Ectodermal cell (in vitro differentiated cells): Measurements from ENCODE around the gene DMXL1.

Experiments
- H3K27ac ChIP-seq: 2 replicates; pipeline ENCODE4 v1.7.0; 2013; ENCODE audit warnings: mild to moderate bottlenecking, low read depth, low read length; ENCODE audit not compliant: insufficient read depth, poor library complexity, severe bottlenecking
- H3K27me3 ChIP-seq: 2 replicates; pipeline ENCODE4 v1.7.0; 2013; ENCODE audit warnings: mild to moderate bottlenecking, low read length; ENCODE audit not compliant: insufficient read depth, control insufficient read depth, poor library complexity, severe bottlenecking
- H3K36me3 ChIP-seq: one replicate; pipeline ENCODE4 v1.7.0; 2013; ENCODE audit warnings: low read length; ENCODE audit not compliant: control insufficient read depth, insufficient read depth
- H3K4me1 ChIP-seq: one replicate; pipeline ENCODE4 v1.7.0; 2013; ENCODE audit warnings: low read length; ENCODE audit not compliant: control insufficient read depth, insufficient read depth
- H3K4me3 ChIP-seq: 2 replicates; pipeline ENCODE4 v1.7.0; 2013; ENCODE audit warnings: low read depth, low read length, control low read depth; ENCODE audit not compliant: insufficient read depth
- H3K9me3 ChIP-seq: 2 replicates; pipeline ENCODE4 v1.7.0; 2013; ENCODE audit warnings: mild to moderate bottlenecking, low read length, moderate library complexity; ENCODE audit not compliant: control insufficient read depth
- WGBS, 2 experiments: methylation state at CpG; one replicate each; pipeline ENCODE4 v1.1.7; 2013; ENCODE audit warnings: missing lambda C conversion rate in 2 of 2; 5-methylcytosine and 5-hydroxymethylcytosine counted together

The DMXL1 gene

GRCh38 chr5:119268387-119269060 lies 197.6 kb downstream of the DMXL1 start:
- H3K9me3 ChIP-seq: no peaks in the 10 kb centered on the region
- H3K27ac ChIP-seq: peak overlapping the region; percentile 44

GRCh38 chr5:119269061-119269944 lies 198.4 kb downstream of the DMXL1 start:
- WGBS, 2 experiments: 5 to 7% methylated on average over 23 to 24 of the region's 24 CpGs
- Histone ChIP-seq H3K36me3 (no peaks in the 10 kb centered on the region), H3K27me3 (no peaks in the 10 kb centered on the region), H3K27ac (peak overlapping the region; percentile 22), H3K9me3 (no peaks in the 10 kb centered on the region), H3K4me3 (peak overlapping the region; percentile 77), H3K4me1 (peaks cover 11% of the 10 kb centered on the region)

More at GRCh38 chr5:119268387-119269060, 197.6 kb downstream of the DMXL1 start:
- WGBS, 2 experiments: 1% methylated on average over 65 of the region's 65 CpGs
- peak overlapping the region; percentile 77 for H3K4me3 ChIP-seq
- H3K27me3 ChIP-seq: no peaks in the 10 kb centered on the region
- H3K4me1 ChIP-seq: peaks cover 8% of the 10 kb centered on the region
- no peaks in the 10 kb centered on the region for H3K36me3 ChIP-seq

GRCh38 chr5:119270121-119270565 lies 199.3 kb downstream of the DMXL1 start:
- 93 to 99% methylated on average over 5 of the region's 5 CpGs for WGBS, 2 experiments
- H3K36me3 ChIP-seq: no peaks in the 10 kb centered on the region
- no peaks in the 10 kb centered on the region for H3K9me3 ChIP-seq
- no peaks in the 10 kb centered on the region for H3K27me3 ChIP-seq
- no peak overlapping the region for H3K4me3 ChIP-seq
- H3K27ac ChIP-seq: no peak overlapping the region
- peaks cover 11% of the 10 kb centered on the region for H3K4me1 ChIP-seq

- Histone ChIP-seq H3K4me1 (peaks cover 11% of the 10 kb centered on the region), H3K27me3 (no peaks in the 10 kb centered on the region), H3K4me3 (no peak overlapping the region), H3K36me3 (no peaks in the 10 kb centered on the region), H3K27ac (no peak overlapping the region), H3K9me3 (no peaks in the 10 kb centered on the region)
- WGBS, 2 experiments: 93 to 94% methylated on average over 6 of the region's 6 CpGs
Observed at GRCh38 chr5:119270960-119271757, 200.3 kb downstream of the DMXL1 start.

- H3K9me3 ChIP-seq: no peaks in the 10 kb centered on the region
- H3K4me1 ChIP-seq: peaks cover 11% of the 10 kb centered on the region
- H3K27ac ChIP-seq: no peak overlapping the region
- 91 to 97% methylated on average over 2 of the region's 2 CpGs for WGBS, 2 experiments
- H3K4me3 ChIP-seq: no peak overlapping the region
- H3K27me3 ChIP-seq: no peaks in the 10 kb centered on the region
- H3K36me3 ChIP-seq: no peaks in the 10 kb centered on the region
Observed at GRCh38 chr5:119271758-119272730, 201.2 kb downstream of the DMXL1 start.

GRCh38 chr5:119273391-119273839 lies 202.5 kb downstream of the DMXL1 start:
- peaks cover 11% of the 10 kb centered on the region for H3K4me1 ChIP-seq
- WGBS, 2 experiments: 76 to 84% methylated on average over 9 of the region's 9 CpGs
- no peaks in the 10 kb centered on the region for H3K36me3 ChIP-seq
- H3K27me3 ChIP-seq: no peaks in the 10 kb centered on the region
- H3K4me3 ChIP-seq: no peak overlapping the region
- no peak overlapping the region for H3K27ac ChIP-seq
- no peaks in the 10 kb centered on the region for H3K9me3 ChIP-seq

GRCh38 chr5:119274030-119274766 lies 203.3 kb downstream of the DMXL1 start:
- Histone ChIP-seq H3K4me1 (peaks cover 11% of the 10 kb centered on the region), H3K27me3 (no peaks in the 10 kb centered on the region), H3K4me3 (no peak overlapping the region), H3K9me3 (no peaks in the 10 kb centered on the region), H3K36me3 (no peaks in the 10 kb centered on the region), H3K27ac (no peak overlapping the region)
- 88 to 91% methylated on average over 5 of the region's 5 CpGs for WGBS, 2 experiments

GRCh38 chr5:119274767-119275130 lies 203.9 kb downstream of the DMXL1 start:
- Histone ChIP-seq H3K27ac (no peak overlapping the region), H3K9me3 (no peaks in the 10 kb centered on the region), H3K27me3 (no peaks in the 10 kb centered on the region), H3K4me3 (no peak overlapping the region), H3K36me3 (no peaks in the 10 kb centered on the region), H3K4me1 (peaks cover 6% of the 10 kb centered on the region)

GRCh38 chr5:119275146-119275545 lies 204.3 kb downstream of the DMXL1 start:
- no peaks in the 10 kb centered on the region for H3K36me3 ChIP-seq
- peaks cover 5% of the 10 kb centered on the region for H3K4me1 ChIP-seq
- H3K9me3 ChIP-seq: no peaks in the 10 kb centered on the region
- no peaks in the 10 kb centered on the region for H3K27me3 ChIP-seq
- no peak overlapping the region for H3K4me3 ChIP-seq
- 93 to 97% methylated on average over 6 of the region's 6 CpGs for WGBS, 2 experiments
- no peak overlapping the region for H3K27ac ChIP-seq
